ENCODE results near the gene PLCXD1. TPM values are rescaled to one million over a fixed set of nuclear protein-coding genes. Genes with fewer than 3 reads are reported as not detected.
A peak's percentile ranks its signal among the peaks of the same experiment; 100 is the strongest.

PLCXD1 gene
- total and polyA plus RNA-seq, 7 donors = 2.5 to 29.8 (median 5.1) TPM

DNA sequence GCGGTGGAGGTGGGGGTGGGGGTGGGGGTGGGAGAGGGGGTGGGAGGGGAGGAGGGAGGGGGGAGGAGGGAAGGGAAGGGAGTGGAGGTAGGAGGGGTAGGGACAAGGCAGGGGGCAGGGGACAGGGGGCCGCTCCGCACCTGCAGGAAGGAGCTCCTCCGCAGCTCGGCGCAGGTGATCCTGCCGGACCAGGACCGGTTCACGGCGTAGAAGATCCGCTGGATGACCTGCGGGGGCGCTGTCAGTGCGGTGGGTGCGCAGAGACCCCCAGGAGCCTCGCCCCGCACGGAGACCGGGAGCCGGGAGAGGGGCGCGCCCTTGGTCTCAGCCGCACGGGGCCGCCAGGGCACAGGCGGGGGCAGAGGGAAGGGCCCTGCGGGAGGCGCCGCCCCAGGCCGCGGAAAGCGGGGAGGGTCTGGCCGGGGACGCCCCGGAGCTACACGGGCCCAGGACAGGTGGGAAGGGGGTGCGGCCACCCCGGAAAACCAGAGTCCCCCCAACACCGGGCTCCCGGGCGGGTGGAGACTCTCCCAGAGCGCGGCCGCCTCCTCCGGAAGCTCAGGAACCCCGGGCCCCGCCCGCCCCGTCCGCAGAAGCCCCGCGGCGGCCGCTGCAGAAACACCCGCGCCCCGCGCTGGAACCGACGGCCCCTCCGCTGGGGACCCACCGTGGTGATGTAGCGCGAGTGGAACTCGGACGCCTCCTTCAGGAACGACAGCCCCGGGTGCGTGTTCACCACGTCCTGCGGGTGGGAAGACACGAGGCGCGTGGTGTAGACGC lies 65.0 kb downstream of the PLCXD1 start:
- intact Hi-C loops (cut with DNase I) = no loop called here
- WGBS, 2 donors = 96% methylated on average over 74 to 75 of the region's 75 CpGs
- no peak for TF ChIP-seq POLR2AphosphoS5 (IDR thresholded peaks at IDR 0.05)
- no peak for TF ChIP-seq POLR2A (IDR thresholded peaks at IDR 0.05)
- no peak for TF ChIP-seq CTCF (IDR thresholded peaks at IDR 0.05)
- TF ChIP-seq EP300 (IDR thresholded peaks at IDR 0.05) = no peak

GRCh38 chrX:347351-348117 lies 66.4 kb downstream of the PLCXD1 start:
- intact Hi-C loops (cut with DNase I) = no loop called here
- Histone ChIP-seq H3K4me1 (no peaks in the 10 kb centered on the region), H3K4me3 (no peak overlapping the region), H3K27me3 (no peaks in the 10 kb centered on the region), H3K9me3 (no peaks in the 10 kb centered on the region), H3K27ac (no peak overlapping the region), H3K36me3 (peaks cover 0 to 11% (median 3%) of the 10 kb centered on the region in 4 donors)
- DNase-seq = peak; percentile 55
- TF ChIP-seq POLR2AphosphoS5 (IDR thresholded peaks at IDR 0.05) (no peak), EP300 (IDR thresholded peaks at IDR 0.05) (no peak), POLR2A (IDR thresholded peaks at IDR 0.05) (no peak), CTCF (IDR thresholded peaks at IDR 0.05) (no peak)
- 97% methylated on average over 59 of the region's 59 CpGs for WGBS, 2 donors

More for the DNA sequence above, 65.0 kb downstream of the PLCXD1 start:
- H3K36me3 ChIP-seq = peaks cover 0 to 11% (median 3%) of the 10 kb centered on the region in 4 donors
- DNase-seq = peak; percentile 49
- no peaks in the 10 kb centered on the region for H3K9me3 ChIP-seq
- H3K27ac ChIP-seq = no peak overlapping the region
- no peak overlapping the region for H3K4me3 ChIP-seq
- no peaks in the 10 kb centered on the region for H3K4me1 ChIP-seq
- no peaks in the 10 kb centered on the region for H3K27me3 ChIP-seq

GRCh38 chrX:348461-349117 lies 67.4 kb downstream of the PLCXD1 start:
- Histone ChIP-seq H3K27me3 (no peaks in the 10 kb centered on the region), H3K9me3 (no peaks in the 10 kb centered on the region), H3K4me1 (no peaks in the 10 kb centered on the region), H3K27ac (no peak overlapping the region), H3K36me3 (peaks cover 0 to 11% (median 3%) of the 10 kb centered on the region in 4 donors), H3K4me3 (no peak overlapping the region)
- TF ChIP-seq CTCF (IDR thresholded peaks at IDR 0.05) (no peak), EP300 (IDR thresholded peaks at IDR 0.05) (no peak), POLR2A (IDR thresholded peaks at IDR 0.05) (no peak), POLR2AphosphoS5 (IDR thresholded peaks at IDR 0.05) (no peak)
- 82 to 83% methylated on average over 11 of the region's 11 CpGs for WGBS, 2 donors
- intact Hi-C loops (cut with DNase I) = no loop called here
- DNase-seq = no peak

DNA sequence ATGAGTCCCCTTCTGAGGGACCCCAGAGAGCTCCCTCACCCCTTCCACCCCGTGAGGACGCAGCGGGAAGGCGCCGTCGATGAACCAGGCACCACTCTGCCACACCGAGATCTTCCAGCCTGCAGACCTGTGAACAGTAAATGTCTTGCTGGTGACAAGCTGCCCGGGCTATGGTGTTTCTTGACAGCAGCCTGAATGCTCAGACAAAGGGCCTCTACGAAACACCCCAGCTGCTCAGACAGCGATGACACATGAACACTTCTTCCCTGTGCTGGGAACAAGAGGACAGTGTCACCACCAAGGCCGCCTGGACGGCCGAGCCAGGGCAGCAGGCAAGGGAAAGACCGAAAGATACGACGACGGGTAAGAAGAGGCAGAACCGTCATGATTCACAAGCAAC lies 68.0 kb downstream of the PLCXD1 start:
- WGBS, 2 donors = 91 to 95% methylated on average over 18 of the region's 18 CpGs
- TF ChIP-seq POLR2AphosphoS5 (IDR thresholded peaks at IDR 0.05) (no peak), CTCF (IDR thresholded peaks at IDR 0.05) (no peak), EP300 (IDR thresholded peaks at IDR 0.05) (no peak), POLR2A (IDR thresholded peaks at IDR 0.05) (no peak)
- peak; percentile 47 for DNase-seq
- Histone ChIP-seq H3K36me3 (peaks cover 0 to 11% (median 3%) of the 10 kb centered on the region in 4 donors), H3K9me3 (no peaks in the 10 kb centered on the region), H3K27ac (no peak overlapping the region), H3K4me3 (no peak overlapping the region), H3K4me1 (no peaks in the 10 kb centered on the region), H3K27me3 (no peaks in the 10 kb centered on the region)
- intact Hi-C loops (cut with DNase I) = no loop called here
